ENCODE results near the gene NKG7.

NKG7 gene

GRCh38 chr19:51391073-51391611, 18.7 kb upstream of the NKG7 start:
- no peak for DNase-seq (ENCODE audit: low read depth in 3 of 3)

GRCh38 chr19:51389143-51389542, 16.7 kb upstream of the NKG7 start:
- DNase-seq (ENCODE audit: low read depth in 3 of 3) = no peak

DNA sequence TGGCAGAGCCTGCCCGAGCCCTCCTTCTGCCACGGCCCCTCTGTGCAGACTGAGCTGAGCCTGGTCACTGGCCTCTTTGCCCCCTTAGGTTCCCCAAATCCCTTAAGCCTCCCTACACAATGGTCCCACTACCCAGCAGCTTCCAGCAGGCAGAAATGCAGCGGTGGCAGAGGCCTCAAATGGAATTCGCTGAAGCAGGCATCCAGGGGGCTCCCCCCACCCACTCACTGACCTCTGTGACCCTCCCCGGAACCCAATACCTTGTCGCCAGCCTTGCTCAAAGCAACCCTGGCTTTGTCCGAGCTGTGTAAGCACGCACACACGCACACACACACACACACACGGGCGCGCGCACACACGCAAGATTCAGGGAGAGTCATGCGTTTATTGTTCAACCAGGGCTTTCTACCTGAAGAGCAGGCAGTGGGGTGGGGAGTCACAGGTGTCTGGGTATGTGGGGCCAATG, 15.5 kb upstream of the NKG7 start, which contains the start of gene LIM2:
Gene LIM2 (minus strand): TSS at position 51 of the 466 bp plus-strand sequence. CDS start 531 bp downstream, outside the sequence.
- no peak for DNase-seq (ENCODE audit: low read depth in 3 of 3)

- no peak for DNase-seq (ENCODE audit: low read depth in 3 of 3)
Observed at GRCh38 chr19:51386882-51387520, 14.5 kb upstream of the NKG7 start.

GRCh38 chr19:51382004-51382403, 9.6 kb upstream of the NKG7 start:
- DNase-seq (ENCODE audit: low read depth in 3 of 3) = no peak

- no peak for DNase-seq (ENCODE audit: low read depth in 3 of 3)
Observed at GRCh38 chr19:51380379-51380778, 7.9 kb upstream of the NKG7 start.

GRCh38 chr19:51377422-51377821, 5.0 kb upstream of the NKG7 start:
- DNase-seq (ENCODE audit: low read depth in 3 of 3) = no peak

DNA sequence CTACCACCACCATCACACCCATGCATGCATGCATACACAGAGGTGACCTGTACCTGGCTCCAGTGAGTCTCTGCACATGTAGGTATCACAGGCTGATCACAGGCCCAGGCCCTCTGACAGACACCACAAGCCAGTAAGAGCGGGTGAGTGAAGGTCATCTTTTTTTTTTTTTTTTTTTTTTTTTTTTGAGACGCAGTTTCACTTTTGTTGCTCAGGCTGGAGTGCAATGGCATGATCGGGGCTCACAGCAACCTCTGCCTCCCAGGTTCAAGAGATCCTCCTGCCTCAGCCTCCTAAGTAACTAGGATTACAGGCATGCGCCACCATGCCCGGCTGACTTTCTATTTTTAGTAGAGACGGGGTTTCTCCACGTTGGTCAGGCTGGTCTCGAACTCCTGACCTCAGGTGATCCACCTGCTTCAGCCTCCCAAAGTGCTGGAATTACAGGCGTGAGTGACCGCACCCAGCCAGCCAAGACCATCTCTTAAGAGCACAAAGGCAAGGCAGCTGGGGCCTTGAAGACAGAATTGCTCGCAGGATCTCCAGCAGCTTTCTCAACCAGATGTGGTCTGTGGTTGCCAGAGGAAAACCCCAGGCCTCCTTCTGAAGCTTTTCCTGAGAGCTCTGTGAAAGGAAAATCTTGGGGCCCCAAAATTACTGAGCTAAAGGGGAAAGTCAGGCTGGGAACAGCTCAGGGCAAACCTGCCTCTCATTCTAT, 3.2 kb upstream of the NKG7 start:
- DNase-seq (ENCODE audit: low read depth in 3 of 3) = peak in 1 of 3 experiments; percentile 62

- no peak for DNase-seq (ENCODE audit: low read depth in 3 of 3)
Observed at GRCh38 chr19:51372021-51372648, 319 bp downstream of the NKG7 start.

GRCh38 chr19:51371186-51371690, 1.2 kb downstream of the NKG7 start:
- DNase-seq (ENCODE audit: low read depth in 3 of 3) = no peak

GRCh38 chr19:51370230-51370629, 2.2 kb downstream of the NKG7 start:
- DNase-seq (ENCODE audit: low read depth in 3 of 3) = no peak

- DNase-seq (ENCODE audit: low read depth in 3 of 3) = no peak
Observed at GRCh38 chr19:51368366-51369282, 3.8 kb downstream of the NKG7 start, which contains the start of gene CLDND2. Gene CLDND2 (minus strand): TSS chr19:51369003. CDS start chr19:51368577, 426 bp downstream.

- peak; percentile 93 to 100 (median 97) for DNase-seq (ENCODE audit: low read depth in 3 of 3)
Observed at GRCh38 chr19:51367565-51368365, 4.7 kb downstream of the NKG7 start.

GRCh38 chr19:51367255-51367564, 5.2 kb downstream of the NKG7 start:
- DNase-seq (ENCODE audit: low read depth in 3 of 3) = no peak

DNA sequence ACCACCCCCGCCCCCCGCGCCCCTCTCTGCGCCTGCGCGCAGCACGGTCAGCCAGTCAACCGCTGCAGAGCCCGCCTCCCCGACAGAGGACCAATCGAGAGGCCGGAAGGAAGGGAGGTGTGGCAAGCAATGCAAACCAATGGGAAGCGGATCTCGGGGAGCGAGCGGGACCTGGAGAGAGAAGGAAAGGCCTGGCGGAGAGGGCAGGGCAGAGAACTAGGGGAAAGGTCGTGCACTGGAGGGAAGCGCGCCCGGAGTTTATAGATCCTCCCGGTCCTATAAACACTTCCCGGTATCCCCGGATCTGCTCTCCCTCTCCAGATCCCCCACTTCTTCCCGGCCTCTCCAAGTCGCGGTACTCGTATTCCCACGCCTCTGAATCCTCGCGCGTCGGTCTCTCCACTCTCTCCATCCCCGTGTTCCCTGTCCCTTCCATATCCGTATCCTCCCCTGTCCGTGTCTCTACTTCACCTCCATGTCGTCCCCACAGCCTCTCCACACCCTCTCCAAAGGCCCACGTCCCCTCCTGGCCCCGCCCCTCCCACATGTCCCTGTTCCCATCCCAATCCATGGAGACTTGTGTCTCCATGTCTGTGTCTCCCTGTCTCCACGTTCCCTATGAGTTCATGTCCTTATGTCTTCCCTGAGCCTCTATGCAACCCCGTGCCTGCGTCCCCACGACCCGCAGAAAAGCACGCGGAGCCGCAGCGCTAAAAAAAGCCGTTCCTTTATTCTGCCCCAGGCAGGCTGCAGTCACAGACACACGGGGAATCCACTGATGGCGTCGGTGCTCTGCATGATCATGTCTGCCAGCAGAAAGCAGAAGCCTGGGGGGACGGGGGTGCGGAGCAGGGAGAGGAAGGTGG, 5.8 kb downstream of the NKG7 start:
- DNase-seq (ENCODE audit: low read depth in 3 of 3) = peak; percentile 87 to 96 (median 89)

DNA sequence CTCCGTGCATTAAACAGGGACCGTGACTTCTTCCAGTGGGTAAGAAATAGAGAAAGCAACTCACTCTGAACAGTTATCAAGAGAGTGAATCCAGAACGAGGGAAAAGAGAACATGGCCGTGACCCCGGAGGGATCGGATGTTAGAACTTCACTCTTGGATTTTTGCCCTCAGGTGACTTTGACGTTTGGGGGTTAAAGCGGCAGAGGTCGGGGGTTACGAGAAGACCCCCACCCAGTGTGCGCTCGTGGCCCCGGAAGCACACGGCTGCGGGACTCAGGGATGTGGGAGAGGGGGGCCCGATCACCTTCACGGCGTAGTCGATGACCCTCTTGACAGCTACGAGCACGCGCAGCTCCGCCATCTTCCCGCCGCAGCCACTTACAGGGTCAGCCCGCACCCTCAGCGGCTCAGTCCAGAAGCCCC, 6.5 kb downstream of the NKG7 start, which contains the start of gene ETFB:
Gene ETFB (minus strand): TSS at position 424 of the 424 bp plus-strand sequence. CDS start 62 bp downstream, at position 362.
- DNase-seq (ENCODE audit: low read depth in 3 of 3) = no peak

GRCh38 chr19:51365211-51365964, 7.1 kb downstream of the NKG7 start:
- DNase-seq (ENCODE audit: low read depth in 3 of 3) = no peak

Measured in stimulated activated CD4-positive, alpha-beta T cell treated with anti-CD3 and anti-CD28 coated beads, TNF-alpha, amount 100 ng/mL, for 24 hours (primary cell).